SK-N-SH treated with all-trans-retinoic acid at 6 μM for 48 hours (cell line): ENCODE results near the gene MED13.

Source experiments
- ATAC-seq: fragments of 200-7000 bp; cut with Tn5 transposase; 3 replicates; pipeline ENCODE4 v1.9.1; 2020; ENCODE audit warnings: mild to moderate bottlenecking, moderate library complexity
- ARNTL ChIP-seq: fragments of 450-650 bp; formaldehyde crosslinking; IDR thresholded peaks from 2 replicates; pipeline ENCODE4 v1.5.0; 2020; ENCODE audit warnings: low read depth, mild to moderate bottlenecking, moderate library complexity, borderline replicate concordance
- BACH2 ChIP-seq: fragments of 250-450 bp; sonication (Bioruptor Pico); IDR thresholded peaks from 2 replicates; pipeline ENCODE4 v1.9.0; 2021; ENCODE audit warnings: mild to moderate bottlenecking, borderline replicate concordance
- CSDC2 ChIP-seq: fragments of 250-450 bp; sonication (Bioruptor Pico); IDR thresholded peaks from 2 replicates; pipeline ENCODE4 v1.5.0; 2020; ENCODE audit warnings: mild to moderate bottlenecking, moderate library complexity
- CSRNP3 ChIP-seq: fragments of 250-450 bp; sonication (Bioruptor Pico); IDR thresholded peaks from 2 replicates; pipeline ENCODE4 v1.5.1; 2021; ENCODE audit warnings: mild to moderate bottlenecking, moderate library complexity
- ESRRG ChIP-seq: fragments of 250-450 bp; sonication (Bioruptor Pico); IDR thresholded peaks from 2 replicates; pipeline ENCODE4 v1.6.1; 2021; ENCODE audit warnings: mild to moderate bottlenecking
- GLIS3 ChIP-seq: fragments of 250-450 bp; sonication (Bioruptor Pico); IDR thresholded peaks from 2 replicates; pipeline ENCODE4 v1.5.0; 2020; ENCODE audit warnings: mild to moderate bottlenecking, moderate library complexity
- OSR1 ChIP-seq: fragments of 250-450 bp; sonication (Bioruptor Pico); IDR thresholded peaks from 2 replicates; pipeline ENCODE4 v1.8.0; 2022; ENCODE audit warnings: moderate library complexity, mild to moderate bottlenecking, inconsistent platforms
- POU6F1 ChIP-seq: fragments of 250-450 bp; sonication (Bioruptor Pico); IDR thresholded peaks from 2 replicates; pipeline ENCODE4 v1.8.0; 2021; ENCODE audit warnings: low read depth, mild to moderate bottlenecking, moderate library complexity, borderline replicate concordance
- PPARA ChIP-seq: fragments of 250-450 bp; sonication (Bioruptor Pico); IDR thresholded peaks from 2 replicates; pipeline ENCODE4 v1.5.0; 2020; ENCODE audit warnings: mild to moderate bottlenecking, borderline replicate concordance
- RARB ChIP-seq: fragments of 250-450 bp; sonication (Bioruptor Pico); IDR thresholded peaks from 2 replicates; pipeline ENCODE4 v1.8.0; 2021; ENCODE audit warnings: mild to moderate bottlenecking, moderate library complexity
- SNAI2 ChIP-seq: fragments of 250-450 bp; sonication (Bioruptor Pico); IDR thresholded peaks from 2 replicates; pipeline ENCODE4 v1.5.0; 2020; ENCODE audit warnings: mild to moderate bottlenecking, moderate library complexity
- TOX ChIP-seq: fragments of 250-450 bp; sonication (Bioruptor Pico); IDR thresholded peaks from 2 replicates; pipeline ENCODE4 v1.8.0; 2021; ENCODE audit warnings: mild to moderate bottlenecking, moderate library complexity, borderline replicate concordance
- ZC3H10 ChIP-seq: fragments of 250-450 bp; sonication (Bioruptor Pico); IDR thresholded peaks from 2 replicates; pipeline ENCODE4 v1.5.1; 2021; ENCODE audit warnings: mild to moderate bottlenecking, moderate library complexity
- ZFP3 ChIP-seq: fragments of 250-450 bp; sonication (Bioruptor Pico); IDR thresholded peaks from 2 replicates; pipeline ENCODE4 v1.5.0; 2020; ENCODE audit warnings: mild to moderate bottlenecking, moderate library complexity
- ZFP30 ChIP-seq: fragments of 450-650 bp; formaldehyde crosslinking; IDR thresholded peaks from 2 replicates; pipeline ENCODE4 v1.5.0; 2022; ENCODE audit warnings: mild to moderate bottlenecking, moderate library complexity
- ZNF70 ChIP-seq: fragments of 450-650 bp; formaldehyde crosslinking; IDR thresholded peaks from 2 replicates; pipeline ENCODE4 v1.5.0; 2020; ENCODE audit warnings: mild to moderate bottlenecking, moderate library complexity
- ZNF8 ChIP-seq: fragments of 450-650 bp; formaldehyde crosslinking; IDR thresholded peaks from 2 replicates; pipeline ENCODE4 v1.5.0; 2020; ENCODE audit warnings: mild to moderate bottlenecking, moderate library complexity
- TF ChIP-seq, protein P1 (sequence below): fragments of 250-450 bp; sonication (Bioruptor Pico); IDR thresholded peaks from 2 replicates; pipeline ENCODE4 v1.8.0; 2020; ENCODE audit warnings: mild to moderate bottlenecking, moderate library complexity, borderline replicate concordance

MED13 gene

DNA sequence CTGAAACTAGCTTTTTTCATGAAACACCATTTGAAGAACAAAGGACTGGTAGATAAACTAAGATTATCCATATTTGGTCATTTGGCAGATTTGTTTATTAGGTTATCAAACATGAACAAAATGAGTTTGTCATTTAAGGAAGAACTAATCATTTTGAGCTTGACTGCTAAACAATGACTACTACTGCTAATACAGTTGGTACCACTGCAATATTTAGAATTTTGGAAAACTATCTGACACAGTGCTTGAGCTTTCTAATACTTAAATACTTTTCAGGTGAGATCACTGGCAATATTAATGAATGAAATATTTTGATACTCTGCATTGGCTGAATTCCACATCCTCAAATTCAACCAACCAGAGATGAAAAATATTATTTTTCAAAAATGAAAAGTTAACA is 47.2 kb downstream of the MED13 start:
- TF ChIP-seq ZC3H10 (CRISPR knock-in tag), result no peak
- no peak for TF ChIP-seq ARNTL (CRISPR knock-in tag)
- no peak for TF ChIP-seq ZNF8 (CRISPR knock-in tag)
- no peak for TF ChIP-seq RARB (CRISPR knock-in tag)
- TF ChIP-seq, all 23 proteins: peak for 0
- peak; percentile 58; the same call in 2 of the 3 replicates for ATAC-seq

GRCh38 chr17:62017496-62017895 is 47.6 kb downstream of the MED13 start:
- peak; percentile 54; the same call in 2 of the 3 replicates for ATAC-seq

GRCh38 chr17:62014526-62014925 is 50.6 kb downstream of the MED13 start:
- TF ChIP-seq PPARA (CRISPR knock-in tag) (no peak), BACH2 (no peak), ZFP3 (CRISPR knock-in tag) (no peak), ZNF8 (CRISPR knock-in tag) (no peak), CSRNP3 (CRISPR knock-in tag) (no peak), OSR1 (CRISPR knock-in tag) (no peak), ZC3H10 (CRISPR knock-in tag) (no peak), SNAI2 (CRISPR knock-in tag) (no peak), RARB (CRISPR knock-in tag) (no peak), ZNF70 (CRISPR knock-in tag) (no peak), CSDC2 (CRISPR knock-in tag) (no peak), ARNTL (CRISPR knock-in tag) (no peak), ZFP30 (CRISPR knock-in tag) (no peak)
- TF ChIP-seq, protein P1, sequence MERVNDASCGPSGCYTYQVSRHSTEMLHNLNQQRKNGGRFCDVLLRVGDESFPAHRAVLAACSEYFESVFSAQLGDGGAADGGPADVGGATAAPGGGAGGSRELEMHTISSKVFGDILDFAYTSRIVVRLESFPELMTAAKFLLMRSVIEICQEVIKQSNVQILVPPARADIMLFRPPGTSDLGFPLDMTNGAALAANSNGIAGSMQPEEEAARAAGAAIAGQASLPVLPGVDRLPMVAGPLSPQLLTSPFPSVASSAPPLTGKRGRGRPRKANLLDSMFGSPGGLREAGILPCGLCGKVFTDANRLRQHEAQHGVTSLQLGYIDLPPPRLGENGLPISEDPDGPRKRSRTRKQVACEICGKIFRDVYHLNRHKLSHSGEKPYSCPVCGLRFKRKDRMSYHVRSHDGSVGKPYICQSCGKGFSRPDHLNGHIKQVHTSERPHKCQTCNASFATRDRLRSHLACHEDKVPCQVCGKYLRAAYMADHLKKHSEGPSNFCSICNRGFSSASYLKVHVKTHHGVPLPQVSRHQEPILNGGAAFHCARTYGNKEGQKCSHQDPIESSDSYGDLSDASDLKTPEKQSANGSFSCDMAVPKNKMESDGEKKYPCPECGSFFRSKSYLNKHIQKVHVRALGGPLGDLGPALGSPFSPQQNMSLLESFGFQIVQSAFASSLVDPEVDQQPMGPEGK (CRISPR knock-in tag), result no peak
- ATAC-seq, result no peak

More at GRCh38 chr17:62017496-62017895, 47.6 kb downstream of the MED13 start:
- no peak for TF ChIP-seq ZNF8 (CRISPR knock-in tag)
- no peak for TF ChIP-seq GLIS3 (CRISPR knock-in tag)
- TF ChIP-seq OSR1 (CRISPR knock-in tag), result no peak

DNA sequence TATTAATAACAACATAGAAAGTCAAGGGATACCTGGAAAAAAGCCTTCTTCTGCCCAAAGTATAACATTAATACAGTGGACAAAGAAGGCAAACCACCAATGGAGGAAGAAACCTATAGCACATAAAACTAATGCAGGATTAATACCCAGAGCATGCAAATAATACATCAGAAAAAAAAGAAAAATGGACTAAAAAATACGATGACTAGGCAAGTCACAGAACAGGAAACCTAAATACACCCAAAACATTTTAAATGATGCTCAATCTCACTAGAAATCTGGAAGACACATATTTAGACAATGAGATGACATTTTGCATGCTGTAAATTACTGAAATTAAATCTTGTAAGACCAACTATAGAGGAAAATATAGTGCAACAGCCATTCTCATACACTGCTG is 55.9 kb downstream of the MED13 start:
- TF ChIP-seq PPARA (CRISPR knock-in tag), result no peak
- TF ChIP-seq BACH2, result no peak
- TF ChIP-seq RARB (CRISPR knock-in tag), result no peak
- no peak for TF ChIP-seq CSDC2 (CRISPR knock-in tag)
- TF ChIP-seq ESRRG (CRISPR knock-in tag), result no peak
- no peak for TF ChIP-seq POU6F1 (CRISPR knock-in tag)
- TF ChIP-seq TOX, result no peak
- TF ChIP-seq ZNF8 (CRISPR knock-in tag), result no peak
- no peak for TF ChIP-seq ZFP3 (CRISPR knock-in tag)
- ATAC-seq, result no peak

- ATAC-seq, result no peak
- no peak for TF ChIP-seq ZFP3 (CRISPR knock-in tag)
- no peak for TF ChIP-seq ZC3H10 (CRISPR knock-in tag)
- TF ChIP-seq, protein P1 (CRISPR knock-in tag), result no peak
- no peak for TF ChIP-seq SNAI2 (CRISPR knock-in tag)
- TF ChIP-seq ZFP30 (CRISPR knock-in tag), result no peak
- TF ChIP-seq RARB (CRISPR knock-in tag), result no peak
- TF ChIP-seq PPARA (CRISPR knock-in tag), result no peak
- TF ChIP-seq, all 23 proteins: peak for 0
Observed at GRCh38 chr17:62008294-62008693, 56.8 kb downstream of the MED13 start.
